Measurements from ENCODE around the gene CHST11.

Gene CHST11

DNA sequence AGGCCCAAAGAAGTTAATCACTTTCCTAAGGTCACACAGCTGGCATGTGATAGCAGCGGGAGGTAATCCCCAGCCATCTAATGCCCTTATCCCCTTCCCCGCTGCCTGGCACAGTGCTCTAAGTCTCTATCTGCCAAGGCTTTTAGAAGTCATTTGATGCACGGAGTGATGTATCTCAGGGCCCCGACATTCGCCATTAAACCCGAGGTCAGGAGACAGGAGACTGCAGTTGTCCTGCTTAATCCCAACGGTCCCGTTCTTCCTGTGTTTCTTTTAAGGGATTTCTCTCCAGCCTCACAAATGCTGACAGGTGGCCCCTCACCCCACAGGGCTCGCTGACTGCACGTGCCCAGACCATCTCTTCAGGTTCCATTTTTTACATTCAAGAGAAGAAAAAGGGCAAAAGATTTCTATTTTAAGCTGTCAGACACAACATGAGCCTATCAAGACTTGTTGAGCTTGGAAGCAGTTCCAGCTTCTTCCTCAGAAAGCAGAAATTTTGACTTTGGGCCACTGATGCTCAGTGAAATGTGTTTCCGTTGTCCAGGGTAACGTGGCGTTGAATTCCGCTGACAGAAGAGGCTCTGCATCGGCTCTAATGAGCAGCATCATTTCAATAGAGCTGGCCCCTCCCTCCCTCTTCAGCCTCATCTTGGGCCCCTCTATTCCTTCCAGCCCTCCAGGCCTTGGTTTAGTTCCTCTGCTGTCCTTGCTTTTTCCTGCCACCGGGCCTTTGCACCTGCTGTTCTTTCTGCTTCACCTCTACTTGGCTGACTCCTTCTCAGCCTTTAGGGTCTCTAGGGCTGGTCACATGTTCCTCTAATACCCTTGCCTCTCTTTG, 171.5 kb downstream of the CHST11 start:
- no peak for DNase-seq (ENCODE audit: low read depth in 2 of 2, low spot score in 1 of 2)

DNA sequence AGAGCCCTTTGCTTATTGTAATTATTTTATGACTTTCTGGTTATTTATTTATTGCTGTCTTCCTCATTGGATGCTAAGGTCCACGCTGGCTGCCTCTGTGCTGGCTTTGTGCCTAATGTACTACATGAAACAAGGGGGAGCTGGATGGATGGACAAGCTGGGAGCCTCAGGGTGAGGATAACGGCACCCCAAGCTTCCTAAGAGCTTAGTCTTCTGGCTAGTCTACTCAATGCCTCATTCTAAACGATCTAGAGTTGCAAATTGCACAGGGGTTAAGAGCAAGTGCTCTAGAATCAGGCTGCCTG, 172.0 kb downstream of the CHST11 start:
- no peak for DNase-seq (ENCODE audit: low read depth in 2 of 2, low spot score in 1 of 2)

DNA sequence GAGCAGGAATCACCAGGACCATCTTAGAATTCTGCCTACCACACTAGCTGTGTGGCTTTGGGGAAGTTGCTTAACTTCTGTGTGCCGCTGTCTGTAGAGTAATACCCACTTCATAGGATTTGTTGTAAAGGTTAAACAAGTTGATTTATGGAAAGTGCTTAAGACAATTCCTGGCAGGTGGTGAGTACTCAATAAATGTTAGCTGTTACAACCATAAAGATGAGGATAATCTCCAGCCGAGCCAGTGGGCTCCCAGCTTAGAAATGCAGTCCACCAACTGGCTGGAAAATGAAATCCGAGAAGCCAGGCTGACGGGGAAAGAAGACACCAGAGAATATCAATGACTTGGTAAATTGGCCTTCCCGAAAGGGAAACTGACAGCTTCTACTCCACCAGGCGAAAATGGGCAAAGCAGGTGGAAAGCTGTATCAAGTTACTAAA, 173.5 kb downstream of the CHST11 start:
- no peak for DNase-seq (ENCODE audit: low read depth in 2 of 2, low spot score in 1 of 2)

DNA sequence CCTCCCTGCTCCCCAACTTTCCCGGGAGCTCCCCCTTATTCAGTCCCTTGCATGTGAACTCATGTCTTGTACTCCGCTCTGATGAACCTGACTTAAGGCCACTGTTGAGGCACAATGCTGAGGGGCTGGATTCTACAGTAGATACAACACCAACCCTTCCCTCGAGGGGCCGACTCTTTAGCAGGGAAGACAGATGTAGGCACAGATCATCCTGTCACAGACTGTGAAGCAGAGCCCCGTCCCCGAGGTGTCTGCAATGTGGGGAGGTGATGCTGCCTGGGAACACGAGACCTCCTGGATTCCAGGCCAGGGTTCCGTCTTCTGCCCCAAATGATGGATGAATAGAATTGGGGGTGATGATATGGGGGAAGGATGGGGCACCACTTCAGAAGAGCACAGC, 175.1 kb downstream of the CHST11 start:
- no peak for DNase-seq (ENCODE audit: low read depth in 2 of 2, low spot score in 1 of 2)

DNA sequence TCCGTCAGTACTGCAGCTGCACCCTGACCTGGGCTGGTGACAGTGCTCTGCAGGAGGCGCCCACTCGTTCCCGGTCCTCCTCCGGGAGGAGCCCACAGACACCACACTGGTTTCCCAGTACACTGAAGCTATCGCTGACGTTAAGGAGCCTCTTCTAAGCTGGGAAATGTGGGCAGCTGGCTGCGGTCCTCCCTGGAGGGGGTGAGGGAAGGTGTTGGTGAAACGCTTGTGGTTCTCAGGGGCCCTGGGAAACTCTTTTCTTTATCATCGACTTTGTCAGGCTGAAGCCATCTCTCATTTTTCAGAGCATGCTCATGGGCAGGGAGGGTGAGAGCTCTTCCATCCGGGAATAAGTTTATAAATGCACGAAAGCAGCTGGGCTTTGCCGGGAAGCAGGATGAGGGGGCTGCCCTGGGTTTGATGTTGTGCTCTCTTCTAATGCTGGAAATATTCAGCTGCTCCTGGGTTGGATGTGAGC, 176.0 kb downstream of the CHST11 start:
- DNase-seq (ENCODE audit: low read depth in 2 of 2, low spot score in 1 of 2) = no peak

DNA sequence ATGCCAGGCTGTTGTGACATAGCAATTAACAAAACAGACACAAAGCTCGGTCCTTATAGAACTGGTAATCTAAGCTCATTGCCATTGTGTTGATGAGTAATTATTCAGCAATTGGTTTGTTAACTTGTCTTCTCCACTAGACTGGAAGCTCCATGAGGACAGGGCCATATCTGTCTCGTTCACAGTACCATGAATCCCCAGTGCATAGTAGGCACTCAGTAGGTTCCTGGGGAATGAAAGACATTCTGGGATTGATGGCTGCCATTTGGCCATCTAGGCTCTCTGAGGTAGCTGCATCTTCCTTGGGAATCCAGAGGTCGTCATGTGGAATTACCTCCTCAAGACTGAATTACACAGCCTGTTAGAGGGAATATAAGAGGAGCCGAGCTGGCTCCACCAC, 177.3 kb downstream of the CHST11 start:
- DNase-seq (ENCODE audit: low read depth in 2 of 2, low spot score in 1 of 2) = no peak

DNA sequence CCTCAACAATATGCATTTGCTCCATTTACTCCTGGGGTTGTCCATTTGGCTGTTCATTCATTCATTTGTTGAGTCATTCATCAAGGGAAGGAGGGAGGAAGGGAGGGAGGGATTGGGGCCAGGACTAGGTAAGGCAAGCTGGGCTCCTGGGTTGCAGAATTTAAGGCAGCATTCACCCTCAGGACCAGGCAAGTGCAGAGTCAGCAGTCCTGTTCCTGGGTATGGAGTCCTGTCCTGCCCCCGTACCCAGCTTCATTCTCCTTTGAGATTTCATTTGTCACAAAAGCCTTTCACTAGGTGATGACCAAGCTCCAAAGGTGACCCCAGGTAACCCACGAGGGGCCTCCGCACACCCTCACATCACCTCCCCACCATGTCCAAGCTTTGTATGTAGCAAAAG, 178.1 kb downstream of the CHST11 start:
- no peak for DNase-seq (ENCODE audit: low read depth in 2 of 2, low spot score in 1 of 2)

DNA sequence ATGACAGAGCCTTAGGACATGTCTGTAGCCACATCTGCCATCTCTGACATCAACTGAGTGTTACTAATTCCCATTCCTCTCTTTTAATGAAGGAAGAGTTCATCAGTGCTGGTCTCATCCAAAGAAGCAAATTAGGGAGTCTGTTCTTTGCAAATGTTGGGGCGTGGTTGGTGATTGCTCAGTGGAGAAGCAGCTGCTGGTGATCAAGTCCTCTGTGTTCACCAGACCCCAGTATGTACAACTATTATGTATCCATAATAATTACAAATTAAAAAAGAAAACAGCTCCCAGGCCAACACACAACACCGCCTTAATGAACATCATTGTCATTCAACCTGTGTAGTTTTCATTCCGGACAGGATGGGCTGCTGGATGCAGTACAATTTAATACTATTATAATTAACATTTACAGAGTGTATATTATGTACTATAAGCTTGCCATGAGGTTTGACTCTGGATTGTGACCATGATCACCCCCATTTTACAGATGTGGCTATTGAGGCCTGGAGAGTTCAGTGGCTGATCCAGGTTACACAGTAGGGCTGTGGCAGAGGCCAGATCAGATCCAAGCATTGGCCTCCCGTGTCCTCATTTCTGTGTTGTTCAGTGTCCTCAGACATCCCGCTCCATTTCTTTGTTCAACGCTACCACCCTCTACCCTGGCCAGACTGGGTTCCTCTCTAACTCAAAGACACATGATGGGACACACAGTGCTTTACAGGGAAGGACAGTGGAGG, 179.0 kb downstream of the CHST11 start:
- DNase-seq (ENCODE audit: low read depth in 2 of 2, low spot score in 1 of 2) = no peak

DNA sequence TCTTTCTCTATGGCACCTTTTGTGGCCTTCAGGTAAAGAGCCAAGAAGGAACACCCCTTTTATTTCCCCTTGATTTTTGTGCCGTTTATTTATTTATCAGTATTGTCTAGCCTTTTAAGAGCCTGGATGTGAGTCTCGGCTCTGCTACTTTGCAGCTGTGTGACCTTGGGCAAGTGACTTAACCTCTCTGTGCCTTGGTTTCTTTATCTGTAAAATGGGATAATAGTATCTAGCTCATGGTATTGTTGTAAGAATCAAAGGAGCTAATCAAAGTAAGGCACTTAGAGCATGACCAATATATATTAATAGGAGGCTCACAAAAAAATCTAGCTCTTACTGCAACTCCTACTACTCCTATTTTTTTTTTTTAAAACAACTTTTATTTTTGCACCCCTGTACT, 179.7 kb downstream of the CHST11 start:
- no peak for DNase-seq (ENCODE audit: low read depth in 2 of 2, low spot score in 1 of 2)

DNA sequence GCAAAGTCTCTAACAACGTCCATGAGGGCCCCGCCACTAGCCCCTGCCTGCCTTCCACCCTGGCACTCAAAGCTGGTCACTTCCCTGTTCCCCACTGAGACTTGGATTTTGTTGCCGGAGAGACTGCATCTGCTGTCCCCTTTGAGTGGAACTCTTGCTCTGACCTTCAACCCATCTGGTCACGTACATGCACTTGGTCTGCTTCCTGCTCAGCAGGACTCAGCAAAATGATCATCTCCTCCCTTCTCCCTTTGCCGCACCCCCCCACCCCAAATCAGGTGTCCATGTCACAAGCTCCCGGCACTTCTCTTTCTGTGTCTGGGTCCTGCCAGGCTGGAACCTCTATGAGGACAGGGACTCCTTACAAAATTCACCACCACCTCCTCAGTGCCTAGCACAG, 180.9 kb downstream of the CHST11 start:
- no peak for DNase-seq (ENCODE audit: low read depth in 2 of 2, low spot score in 1 of 2)

DNA sequence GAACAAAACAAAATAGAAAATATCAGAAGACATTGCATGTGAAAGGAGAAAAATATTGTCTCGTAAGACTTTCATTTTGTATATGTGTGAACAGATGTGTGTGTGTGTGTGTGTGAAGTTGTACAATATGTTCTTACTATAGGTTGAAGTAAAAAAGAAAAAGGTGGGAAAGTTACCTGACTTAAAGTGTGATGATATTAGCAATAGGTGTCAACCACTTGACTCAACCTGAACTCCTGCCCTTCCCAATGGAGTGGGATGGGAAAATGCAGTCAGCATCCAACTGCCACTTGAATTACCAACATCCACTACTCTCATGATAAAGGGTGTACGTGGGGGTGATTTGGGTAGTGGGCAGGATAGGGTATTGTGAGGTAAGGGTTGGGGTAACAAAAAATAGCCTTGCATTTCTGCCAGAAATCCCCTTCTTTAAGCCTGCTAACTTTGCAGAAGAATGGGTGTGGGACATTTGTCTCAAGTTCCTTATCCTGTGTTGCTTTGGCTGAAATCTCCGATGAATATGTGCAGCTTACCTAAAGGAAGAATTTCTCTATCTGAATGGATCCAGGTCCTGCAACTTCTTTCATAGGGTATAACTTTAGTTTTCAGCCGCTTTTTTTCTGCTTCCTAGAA, 181.6 kb downstream of the CHST11 start:
- no peak for DNase-seq (ENCODE audit: low read depth in 2 of 2, low spot score in 1 of 2)

DNA sequence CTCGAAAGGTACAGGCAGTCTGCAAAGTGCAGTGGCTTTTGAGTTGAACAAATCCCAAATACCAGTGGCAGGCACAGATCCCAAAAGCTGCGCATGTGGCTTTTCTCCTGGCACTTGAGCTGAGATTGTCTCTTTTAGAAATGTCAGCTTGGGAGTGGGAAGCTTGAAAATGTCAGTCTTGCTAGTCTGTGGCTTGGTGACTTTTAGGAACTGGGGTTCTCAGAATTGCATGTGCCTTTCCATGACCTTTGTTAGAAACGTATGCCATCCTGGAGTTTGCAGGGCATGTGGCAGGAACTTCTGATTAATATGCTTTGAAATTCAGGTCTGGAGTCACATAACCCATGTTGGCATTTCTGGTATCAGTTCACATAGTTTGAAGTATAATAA, 182.1 kb downstream of the CHST11 start:
- DNase-seq (ENCODE audit: low read depth in 2 of 2, low spot score in 1 of 2) = no peak

DNA sequence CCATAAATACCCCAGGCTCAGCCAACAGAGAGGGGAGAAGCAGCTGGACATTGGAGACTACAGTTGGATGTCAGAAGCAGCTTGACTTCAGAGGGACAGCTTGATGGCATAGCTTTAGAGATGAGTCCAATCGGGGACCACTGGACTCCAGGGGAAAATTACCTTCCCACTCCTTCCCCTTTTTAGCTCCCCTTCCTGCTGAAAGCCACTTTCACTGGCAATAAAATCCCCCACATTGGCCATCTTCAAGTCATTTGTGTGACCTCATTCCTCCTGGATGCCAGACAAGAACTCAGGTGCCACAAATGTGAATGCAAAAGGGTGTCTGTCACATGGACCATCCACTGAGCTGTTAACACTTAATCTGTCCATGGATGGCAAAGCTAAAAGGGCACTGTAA, 184.2 kb downstream of the CHST11 start:
- no peak for DNase-seq (ENCODE audit: low read depth in 2 of 2, low spot score in 1 of 2)

DNA sequence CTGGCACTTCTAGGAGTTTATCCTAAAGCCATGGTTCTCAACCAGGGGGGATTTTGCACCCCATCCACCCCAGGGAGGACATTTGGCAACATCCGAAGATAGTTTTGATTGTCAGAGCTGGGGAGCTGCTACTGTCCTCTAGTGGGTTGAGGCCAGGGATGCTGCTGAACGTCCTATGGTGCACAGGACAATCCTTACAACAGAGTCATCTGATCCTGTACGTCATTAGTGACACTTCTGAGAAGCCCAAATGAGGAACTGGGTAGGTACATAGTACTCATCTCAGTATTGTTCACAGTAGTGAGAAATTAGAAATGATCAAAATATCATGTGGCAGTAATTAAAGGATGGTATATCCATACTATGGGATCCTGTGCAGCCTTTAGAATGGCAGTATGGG, 185.1 kb downstream of the CHST11 start:
- no peak for DNase-seq (ENCODE audit: low read depth in 2 of 2, low spot score in 1 of 2)

DNA sequence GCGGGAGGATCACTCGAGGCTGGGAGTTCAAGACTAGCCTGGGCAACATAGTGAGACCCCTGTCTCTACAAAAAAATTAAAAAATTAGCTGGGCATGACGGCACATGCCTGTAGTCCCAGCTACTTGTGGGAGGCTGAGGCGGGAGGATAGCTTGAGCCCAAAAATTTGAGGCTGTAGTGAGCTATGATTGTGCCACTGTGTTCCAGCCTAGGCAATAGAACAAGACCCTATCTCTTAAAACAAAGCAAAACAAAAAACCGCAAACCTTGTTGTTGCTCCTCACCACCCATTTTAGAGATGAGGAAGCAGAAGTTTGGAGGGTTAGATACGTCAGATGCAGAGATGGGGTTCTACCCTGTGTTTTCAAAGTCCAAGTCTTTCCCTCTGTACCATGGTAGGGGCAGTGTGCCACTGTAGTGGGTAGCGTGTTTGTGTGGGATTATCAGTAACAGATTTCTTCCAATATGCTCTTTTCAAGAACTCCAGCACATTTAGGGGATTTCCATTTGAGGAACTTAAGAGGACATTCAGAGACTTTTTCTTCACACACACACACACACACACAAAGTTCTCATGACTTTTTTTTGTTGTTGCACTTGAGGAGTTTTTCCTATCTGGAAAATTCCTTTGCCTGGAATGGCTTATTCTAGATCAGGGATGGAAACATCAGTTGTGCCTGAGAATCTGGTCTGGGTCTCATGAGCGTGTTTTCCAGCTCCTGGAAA, 186.5 kb downstream of the CHST11 start:
- no peak for DNase-seq (ENCODE audit: low read depth in 2 of 2, low spot score in 1 of 2)

DNA sequence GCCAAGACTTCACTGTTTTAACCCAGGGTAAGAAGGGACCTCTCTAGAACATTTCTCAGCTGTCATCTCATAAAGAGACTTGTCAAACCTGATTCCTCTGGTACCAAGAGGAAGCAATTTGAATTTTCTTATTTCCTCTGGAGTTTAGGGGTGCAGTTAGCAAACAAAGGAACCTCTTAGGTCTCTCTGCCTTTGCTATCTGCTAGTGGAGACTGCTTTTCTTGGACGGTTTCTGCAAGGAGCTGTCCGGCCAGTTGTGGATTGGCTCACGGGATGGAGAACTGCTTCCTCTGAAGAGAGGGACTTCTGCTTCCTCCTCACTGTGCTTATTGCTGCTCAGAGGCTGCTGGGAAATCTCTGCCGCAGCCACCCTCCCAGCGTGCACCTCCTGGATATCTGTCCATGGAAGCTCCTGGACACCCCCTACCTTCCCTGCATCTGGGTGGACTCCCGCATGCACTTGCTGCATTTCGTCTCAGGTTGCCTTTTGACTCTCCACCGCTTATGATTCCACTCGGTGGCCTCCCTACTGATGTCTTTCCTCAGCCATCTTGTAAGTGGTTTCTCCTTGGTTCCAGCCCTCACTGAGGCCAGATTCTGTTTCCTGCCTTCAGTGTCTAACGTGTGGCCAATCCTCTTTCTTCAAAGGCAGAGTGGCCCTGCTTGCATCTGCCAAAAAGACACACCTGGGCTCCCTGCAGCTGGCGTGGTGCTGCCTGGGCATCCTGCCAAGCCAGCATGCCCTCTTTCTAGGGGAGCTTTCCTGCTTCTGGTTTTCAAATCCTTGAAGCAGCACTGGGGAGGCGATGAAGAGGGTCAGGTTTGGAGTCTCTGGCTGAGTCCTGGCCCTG, 187.3 kb downstream of the CHST11 start:
- DNase-seq (ENCODE audit: low read depth in 2 of 2, low spot score in 1 of 2) = no peak

DNA sequence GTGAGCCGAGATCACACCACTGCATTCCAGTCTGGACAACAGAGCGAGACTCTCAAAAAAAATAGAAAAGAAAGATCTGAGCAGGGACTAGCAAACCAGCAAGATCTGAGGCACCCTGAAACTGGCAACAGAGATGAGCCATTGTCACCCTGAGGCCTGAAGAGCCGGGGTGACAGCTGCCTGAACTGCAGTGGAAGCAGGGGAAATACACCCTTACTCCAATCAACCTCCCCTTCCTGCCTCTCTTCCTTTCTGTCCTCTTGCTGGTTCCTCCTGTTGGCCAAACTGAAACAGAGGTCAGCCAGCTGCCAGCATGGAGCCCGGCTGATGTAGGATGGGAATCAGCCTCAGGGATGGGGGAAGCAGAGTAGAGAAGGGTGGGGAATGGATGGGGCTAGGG, 192.0 kb downstream of the CHST11 start:
- DNase-seq (ENCODE audit: low read depth in 2 of 2, low spot score in 1 of 2) = no peak

DNA sequence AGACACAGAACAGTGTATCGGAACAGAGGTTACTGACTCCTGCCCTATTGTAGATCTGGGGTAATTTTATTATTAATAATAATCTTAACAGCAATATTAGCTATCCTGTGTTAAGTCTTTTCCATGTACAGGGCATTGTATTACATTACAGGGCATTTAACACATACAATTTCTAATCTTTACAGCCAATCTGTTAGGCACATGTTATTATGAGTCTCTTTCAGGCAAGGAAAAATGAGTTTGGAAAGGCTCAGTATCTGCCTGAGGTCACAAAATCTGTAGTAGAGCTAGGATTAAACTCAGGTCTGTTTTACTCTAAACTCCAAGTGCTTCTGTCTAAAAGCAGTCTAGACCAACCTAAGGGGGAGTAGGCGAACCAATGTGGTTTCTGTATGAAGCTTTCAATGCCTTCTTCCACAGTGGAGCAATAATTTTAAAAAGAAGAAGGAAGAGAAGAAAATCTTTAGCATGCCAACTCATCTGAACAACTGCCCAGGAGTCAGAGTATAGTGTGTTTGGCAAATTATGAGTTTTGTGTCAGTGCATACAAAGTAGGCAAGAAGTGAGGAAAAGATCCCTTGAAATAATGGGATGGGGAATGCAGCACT, 192.6 kb downstream of the CHST11 start:
- DNase-seq (ENCODE audit: low read depth in 2 of 2, low spot score in 1 of 2) = no peak

DNA sequence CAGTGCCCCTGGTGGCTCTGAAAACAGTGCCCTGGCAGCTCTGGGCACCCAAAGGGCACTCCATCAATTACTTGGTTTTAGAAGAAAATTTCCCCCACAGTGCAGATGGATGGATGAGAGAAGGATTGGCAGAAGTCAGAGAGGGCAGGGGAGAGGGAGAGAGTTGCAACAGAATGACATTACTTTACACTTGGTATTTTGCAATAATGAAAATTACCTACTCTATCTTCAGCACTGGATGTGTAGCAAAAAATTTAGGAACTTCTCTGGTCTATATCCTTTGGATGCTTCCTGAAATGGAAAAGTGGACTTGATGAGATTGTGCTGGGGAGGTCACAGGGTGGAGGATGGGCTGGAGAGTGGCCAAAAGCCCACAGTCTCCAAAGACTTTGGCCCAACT, 193.2 kb downstream of the CHST11 start:
- DNase-seq (ENCODE audit: low read depth in 2 of 2, low spot score in 1 of 2) = no peak

DNA sequence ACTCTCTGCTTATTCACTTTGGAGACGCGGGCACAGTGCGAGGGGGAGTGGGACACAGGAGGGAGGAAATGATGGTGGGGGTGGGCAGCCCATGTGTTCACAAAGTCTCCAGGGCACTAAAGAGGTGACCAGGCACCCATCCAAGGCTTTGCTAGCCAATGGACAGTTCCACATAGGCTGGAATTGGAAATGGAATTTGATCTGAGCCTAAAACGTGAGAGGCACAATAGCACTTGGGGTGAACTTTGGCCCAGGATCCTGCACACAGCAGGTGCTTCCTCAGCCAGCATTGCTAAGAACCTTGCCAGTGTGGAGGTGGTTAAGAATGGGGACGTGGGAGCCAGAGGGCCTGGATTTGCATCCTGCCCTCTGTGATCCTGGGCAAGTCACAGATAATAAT, 193.8 kb downstream of the CHST11 start:
- DNase-seq (ENCODE audit: low read depth in 2 of 2, low spot score in 1 of 2) = no peak
